ENCODE data around the gene LCN1.

DNA sequence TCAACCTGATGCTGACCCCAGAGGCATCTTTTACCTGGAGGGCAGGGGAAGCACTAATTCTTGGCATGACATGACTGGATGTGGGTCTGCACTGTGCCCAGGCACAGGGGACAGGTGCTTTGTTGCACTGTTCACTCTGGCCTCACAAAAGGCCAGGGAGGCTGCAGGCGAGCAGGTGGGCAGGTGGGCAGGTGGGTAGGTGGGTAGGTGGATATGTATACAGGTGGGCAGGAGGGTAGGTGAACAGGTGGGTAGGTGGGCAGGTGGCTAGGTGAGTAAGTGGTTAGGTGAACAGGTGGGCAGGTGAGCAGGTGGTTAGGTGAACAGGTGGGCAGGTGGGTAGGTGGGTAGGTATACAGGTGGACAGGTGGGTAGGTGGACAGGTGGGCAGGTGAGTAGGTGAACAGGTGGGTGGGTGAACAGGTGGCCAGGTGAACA is 41.8 kb downstream of the LCN1 start:
- no peak for TF ChIP-seq POLR2A (IDR thresholded peaks at IDR 0.05)
- TF ChIP-seq, protein P1, sequence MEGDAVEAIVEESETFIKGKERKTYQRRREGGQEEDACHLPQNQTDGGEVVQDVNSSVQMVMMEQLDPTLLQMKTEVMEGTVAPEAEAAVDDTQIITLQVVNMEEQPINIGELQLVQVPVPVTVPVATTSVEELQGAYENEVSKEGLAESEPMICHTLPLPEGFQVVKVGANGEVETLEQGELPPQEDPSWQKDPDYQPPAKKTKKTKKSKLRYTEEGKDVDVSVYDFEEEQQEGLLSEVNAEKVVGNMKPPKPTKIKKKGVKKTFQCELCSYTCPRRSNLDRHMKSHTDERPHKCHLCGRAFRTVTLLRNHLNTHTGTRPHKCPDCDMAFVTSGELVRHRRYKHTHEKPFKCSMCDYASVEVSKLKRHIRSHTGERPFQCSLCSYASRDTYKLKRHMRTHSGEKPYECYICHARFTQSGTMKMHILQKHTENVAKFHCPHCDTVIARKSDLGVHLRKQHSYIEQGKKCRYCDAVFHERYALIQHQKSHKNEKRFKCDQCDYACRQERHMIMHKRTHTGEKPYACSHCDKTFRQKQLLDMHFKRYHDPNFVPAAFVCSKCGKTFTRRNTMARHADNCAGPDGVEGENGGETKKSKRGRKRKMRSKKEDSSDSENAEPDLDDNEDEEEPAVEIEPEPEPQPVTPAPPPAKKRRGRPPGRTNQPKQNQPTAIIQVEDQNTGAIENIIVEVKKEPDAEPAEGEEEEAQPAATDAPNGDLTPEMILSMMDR (IDR thresholded peaks at IDR 0.05) = no peak

All from body of pancreas (tissue), 4 donors.